Fibroblast of lung (primary cell): ENCODE measurements around the gene CAPNS1. TPM values are rescaled to one million over a fixed set of nuclear protein-coding genes. Genes with fewer than 3 reads are reported as not detected.
"Not testable (repeated sequence)": the region's sequence is repeated elsewhere in the genome, so short reads cannot be mapped to it uniquely, and the experiment has no call there.

ENCODE experiments used
- DNase-seq, 2 donors: peaks; one replicate each; pipeline versions ENCODE4 v3.0.0 to v3.0.0-alpha.2; 2010; ENCODE audit warnings: low read depth in 2 of 2
- H2AFZ ChIP-seq: 2 replicates; pipeline ENCODE4 v1.5.1; 2012; ENCODE audit warnings: low read length, control low read depth, inconsistent platforms
- H3K27ac ChIP-seq: 2 replicates; pipeline ENCODE4 v1.5.1; 2011; ENCODE audit warnings: low read length, control low read depth; ENCODE audit not compliant: insufficient read depth
- H3K27me3 ChIP-seq: 2 replicates; pipeline ENCODE4 v1.5.1; 2011; ENCODE audit warnings: mild to moderate bottlenecking, low read length; ENCODE audit not compliant: control insufficient read depth, insufficient read depth
- H3K36me3 ChIP-seq: 2 replicates; pipeline ENCODE4 v1.5.1; 2011; ENCODE audit warnings: low read length; ENCODE audit not compliant: control insufficient read depth, insufficient read depth
- H3K4me1 ChIP-seq: 2 replicates; pipeline ENCODE4 v1.5.1; 2011; ENCODE audit warnings: low read length; ENCODE audit not compliant: control insufficient read depth, insufficient read depth; ENCODE audit errors: extremely low read depth
- H3K4me2 ChIP-seq: 2 replicates; pipeline ENCODE4 v1.5.1; 2011; ENCODE audit warnings: low read length, control low read depth; ENCODE audit not compliant: insufficient read depth; ENCODE audit errors: extremely low read depth
- H3K4me3 ChIP-seq, 4 experiments: fragments of 200-600 bp in 1 of 4; sonication (generic) in 1 of 4; replicated peaks in 1 of 4; 2 replicates each; pipeline ENCODE4 v1.5.1; 2011 to 2016; ENCODE audit warnings: low read length in 4 of 4, low read depth in 3 of 4, mild to moderate bottlenecking in 3 of 4, control low read depth in 2 of 4, inconsistent platforms in 1 of 4, mixed read lengths in 1 of 4; ENCODE audit not compliant: insufficient read depth in 1 of 4; ENCODE audit errors: control extremely low read depth in 1 of 4
- H3K79me2 ChIP-seq: 2 replicates; pipeline ENCODE4 v1.5.1; 2012; ENCODE audit warnings: mild to moderate bottlenecking, low read length, inconsistent platforms; ENCODE audit not compliant: control insufficient read depth, insufficient read depth
- H3K9ac ChIP-seq: 2 replicates; pipeline ENCODE4 v1.5.1; 2011; ENCODE audit warnings: mild to moderate bottlenecking, low read length, control low read depth; ENCODE audit not compliant: insufficient read depth
- H3K9me3 ChIP-seq: 2 replicates; pipeline ENCODE4 v1.5.1; 2012; ENCODE audit warnings: low read depth, low read length; ENCODE audit not compliant: control insufficient read depth, insufficient read depth
- H4K20me1 ChIP-seq: 2 replicates; pipeline ENCODE4 v1.5.1; 2011; ENCODE audit warnings: low read length; ENCODE audit not compliant: control insufficient read depth, insufficient read depth; ENCODE audit errors: extremely low read depth
- EZH2 ChIP-seq: IDR thresholded peaks from 2 replicates; pipeline ENCODE4 v1.5.1; 2012; ENCODE audit warnings: low read length, control low read depth, mild to moderate bottlenecking; ENCODE audit errors: missing control alignments
- polyA plus RNA-seq, 2 donors: library from polyadenylated mRNA; depleted of rRNA in 1 of 2; stranded (reverse) in 1 of 2; unstranded in 1 of 2; fragments of >200 nt; gene quantifications; 2 replicates each; pipeline ENCODE4 v1.2.1, GENCODE V29; 2011 to 2012; ENCODE audit warnings: missing spikeins in 1 of 2
- total RNA-seq: library from RNA; depleted of rRNA; stranded (reverse); fragments of >200 nt; gene quantifications from 2 replicates; pipeline ENCODE4 v1.2.1, GENCODE V29; 2014
- TF ChIP-seq, protein P1 (sequence below), 2 donors: IDR thresholded peaks in 1 of 2; conservative IDR thresholded peaks in 1 of 2; 1 replicate in 1 of 2; 2 replicates in 1 of 2; pipeline ENCODE4 v1.5.1; 2011 to 2012; ENCODE audit warnings: low read length in 2 of 2, control low read depth in 1 of 2, inconsistent platforms in 1 of 2, low read depth in 1 of 2, mild to moderate bottlenecking in 1 of 2

Gene CAPNS1
- total and polyA plus RNA-seq, 2 donors (not counting 1 experiment from before 2014, with no cell fraction given) = 466 to 1,189 TPM

DNA sequence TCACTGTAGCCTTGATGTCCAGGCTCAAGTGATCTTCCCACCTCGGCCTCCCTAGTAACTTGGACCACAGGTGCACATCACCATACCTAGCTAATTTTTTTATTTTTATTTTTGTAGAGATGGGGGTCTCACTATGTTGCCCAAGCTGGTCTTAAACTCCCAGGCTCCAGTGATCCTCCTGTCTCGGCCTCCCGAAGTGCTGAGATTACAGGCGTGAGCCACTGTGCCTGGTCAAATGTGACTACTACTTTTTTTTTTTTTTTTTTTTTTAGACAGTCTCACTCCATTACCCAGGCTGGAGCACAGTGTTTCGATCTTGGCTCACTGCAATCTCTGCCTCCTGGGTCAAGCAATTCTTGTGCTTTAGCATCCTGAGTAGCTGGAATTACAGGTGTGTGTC lies 33.0 kb downstream of the CAPNS1 start:
- TF ChIP-seq, protein P1, sequence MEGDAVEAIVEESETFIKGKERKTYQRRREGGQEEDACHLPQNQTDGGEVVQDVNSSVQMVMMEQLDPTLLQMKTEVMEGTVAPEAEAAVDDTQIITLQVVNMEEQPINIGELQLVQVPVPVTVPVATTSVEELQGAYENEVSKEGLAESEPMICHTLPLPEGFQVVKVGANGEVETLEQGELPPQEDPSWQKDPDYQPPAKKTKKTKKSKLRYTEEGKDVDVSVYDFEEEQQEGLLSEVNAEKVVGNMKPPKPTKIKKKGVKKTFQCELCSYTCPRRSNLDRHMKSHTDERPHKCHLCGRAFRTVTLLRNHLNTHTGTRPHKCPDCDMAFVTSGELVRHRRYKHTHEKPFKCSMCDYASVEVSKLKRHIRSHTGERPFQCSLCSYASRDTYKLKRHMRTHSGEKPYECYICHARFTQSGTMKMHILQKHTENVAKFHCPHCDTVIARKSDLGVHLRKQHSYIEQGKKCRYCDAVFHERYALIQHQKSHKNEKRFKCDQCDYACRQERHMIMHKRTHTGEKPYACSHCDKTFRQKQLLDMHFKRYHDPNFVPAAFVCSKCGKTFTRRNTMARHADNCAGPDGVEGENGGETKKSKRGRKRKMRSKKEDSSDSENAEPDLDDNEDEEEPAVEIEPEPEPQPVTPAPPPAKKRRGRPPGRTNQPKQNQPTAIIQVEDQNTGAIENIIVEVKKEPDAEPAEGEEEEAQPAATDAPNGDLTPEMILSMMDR (conservative IDR thresholded peaks at IDR 0.05 in 1 of 2, IDR thresholded peaks at IDR 0.05 in 1 of 2; ENCODE audit: low read depth in 1 of 2, low read length in 2 of 2) = no peak
- TF ChIP-seq EZH2 = no peak
- H3K27me3 ChIP-seq = no peaks in the 10 kb centered on the region
- no peaks in the 10 kb centered on the region for H3K79me2 ChIP-seq
- no peaks in the 10 kb centered on the region for H3K4me1 ChIP-seq
- H2AFZ ChIP-seq = no peak overlapping the region
- no peaks in the 10 kb centered on the region for H3K9me3 ChIP-seq
- no peaks in the 10 kb centered on the region for H3K36me3 ChIP-seq
- no peak overlapping the region for H3K9ac ChIP-seq
- no peak overlapping the region for H3K4me3 ChIP-seq
- DNase-seq = no peak
- H4K20me1 ChIP-seq = no peaks in the 10 kb centered on the region
- H3K4me2 ChIP-seq = no peak overlapping the region
- H3K27ac ChIP-seq = no peak overlapping the region

DNA sequence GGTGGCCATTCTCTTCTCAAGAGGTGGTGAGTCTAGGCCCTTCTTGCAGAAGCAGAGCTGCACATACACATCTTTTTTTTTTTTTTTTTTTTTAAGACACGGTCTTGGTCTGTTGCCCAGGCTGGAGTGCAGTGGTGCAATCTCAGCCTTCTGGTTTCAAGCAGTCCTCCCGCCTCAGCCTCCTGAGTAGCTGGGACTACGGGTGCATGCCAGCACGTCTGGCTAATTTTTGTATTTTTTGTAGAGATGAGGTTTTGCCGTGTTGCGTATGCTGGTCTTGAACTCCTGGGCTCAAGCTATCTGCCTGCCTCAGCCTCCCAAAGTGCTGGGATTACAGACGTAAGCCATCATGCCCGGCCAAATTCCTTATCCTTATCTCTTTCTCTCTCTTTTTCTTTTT lies 34.0 kb downstream of the CAPNS1 start:
- H3K9ac ChIP-seq, H3K27ac ChIP-seq, H3K4me1 ChIP-seq, H2AFZ ChIP-seq, H3K79me2 ChIP-seq, H3K9me3 ChIP-seq, H3K36me3 ChIP-seq, H3K4me3 ChIP-seq, H3K4me2 ChIP-seq, H3K27me3 ChIP-seq, H4K20me1 ChIP-seq: not testable (repeated sequence)
- peak in 1 of 2 donors; percentile 13 for DNase-seq

DNA sequence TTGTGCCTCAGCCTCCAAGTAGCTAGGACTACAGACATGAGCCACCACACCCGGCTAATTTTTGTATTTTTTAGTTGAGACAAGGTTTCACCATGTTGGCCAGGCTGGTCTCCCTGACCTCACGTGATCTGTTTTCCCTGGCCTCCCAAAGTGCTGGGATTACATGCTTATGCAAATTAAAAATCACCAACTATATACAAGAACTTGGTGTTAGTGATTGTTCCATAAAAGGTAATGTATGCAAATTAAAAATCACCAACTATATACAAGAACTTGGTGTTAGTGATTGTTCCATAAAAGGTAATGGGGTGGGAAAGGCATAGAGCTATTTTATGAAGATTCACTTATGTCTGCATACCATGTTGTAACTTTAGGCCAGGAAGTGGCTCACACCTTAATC lies 39.2 kb downstream of the CAPNS1 start:
- not testable (repeated sequence) for H3K9me3 ChIP-seq, H3K4me2 ChIP-seq, H3K4me1 ChIP-seq, H3K36me3 ChIP-seq, H3K4me3 ChIP-seq, H2AFZ ChIP-seq, H4K20me1 ChIP-seq, DNase-seq, H3K27ac ChIP-seq, H3K9ac ChIP-seq, H3K27me3 ChIP-seq, H3K79me2 ChIP-seq

DNA sequence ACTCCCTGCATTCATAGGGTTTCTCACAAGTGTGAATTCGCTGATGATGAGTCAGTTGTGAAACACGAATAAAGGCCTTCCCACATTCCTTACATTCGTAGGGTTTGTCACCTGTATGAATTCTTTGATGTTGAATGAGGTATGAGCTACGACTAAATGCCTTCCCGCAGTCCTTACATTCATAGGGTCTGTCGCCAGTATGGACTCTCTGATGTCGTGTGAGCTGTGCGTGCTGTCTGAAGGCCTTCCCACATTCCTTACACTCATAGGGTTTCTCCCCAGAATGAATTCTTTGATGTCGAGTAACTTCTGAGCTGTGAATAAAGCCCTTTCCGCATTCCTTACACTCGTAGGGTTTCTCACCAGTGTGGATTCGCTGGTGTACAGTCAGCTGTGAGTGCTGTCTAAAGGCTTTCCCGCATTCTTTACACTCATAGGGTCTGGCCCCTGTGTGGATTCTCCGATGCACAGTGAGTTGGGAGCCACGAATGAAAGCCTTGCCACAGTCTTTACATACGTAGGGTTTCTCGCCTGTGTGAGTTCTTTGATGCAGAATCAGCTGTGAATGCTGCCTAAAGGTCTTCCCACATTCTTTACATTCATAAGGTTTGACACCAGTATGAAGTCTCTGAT lies 42.9 kb downstream of the CAPNS1 start:
- peaks cover 5% of the 10 kb centered on the region for H3K36me3 ChIP-seq
- no peak overlapping the region for H3K9ac ChIP-seq
- H4K20me1 ChIP-seq = no peaks in the 10 kb centered on the region
- no peak overlapping the region for H3K4me2 ChIP-seq
- peak in 1 of 2 donors; percentile 94 for DNase-seq
- no peaks in the 10 kb centered on the region for H3K27me3 ChIP-seq
- H3K4me3 ChIP-seq = no peak overlapping the region
- TF ChIP-seq, protein P1 (conservative IDR thresholded peaks at IDR 0.05 in 1 of 2, IDR thresholded peaks at IDR 0.05 in 1 of 2; ENCODE audit: low read depth in 1 of 2, low read length in 2 of 2) = no peak
- no peak for TF ChIP-seq EZH2
- no peak overlapping the region for H2AFZ ChIP-seq
- no peaks in the 10 kb centered on the region for H3K4me1 ChIP-seq
- no peaks in the 10 kb centered on the region for H3K9me3 ChIP-seq
- H3K79me2 ChIP-seq = no peaks in the 10 kb centered on the region
- no peak overlapping the region for H3K27ac ChIP-seq
